Measurements from ENCODE around the gene ATAT1. TPM values are rescaled to one million over a fixed set of nuclear protein-coding genes. Genes with fewer than 3 reads are reported as not detected.

ATAT1 gene
- total and polyA plus RNA-seq, 9 of the 15 experiments (the other 6 are each of a cell fraction or from before 2014, with no cell fraction given): 0.65 to 5.8 (median 1.6) TPM

DNA sequence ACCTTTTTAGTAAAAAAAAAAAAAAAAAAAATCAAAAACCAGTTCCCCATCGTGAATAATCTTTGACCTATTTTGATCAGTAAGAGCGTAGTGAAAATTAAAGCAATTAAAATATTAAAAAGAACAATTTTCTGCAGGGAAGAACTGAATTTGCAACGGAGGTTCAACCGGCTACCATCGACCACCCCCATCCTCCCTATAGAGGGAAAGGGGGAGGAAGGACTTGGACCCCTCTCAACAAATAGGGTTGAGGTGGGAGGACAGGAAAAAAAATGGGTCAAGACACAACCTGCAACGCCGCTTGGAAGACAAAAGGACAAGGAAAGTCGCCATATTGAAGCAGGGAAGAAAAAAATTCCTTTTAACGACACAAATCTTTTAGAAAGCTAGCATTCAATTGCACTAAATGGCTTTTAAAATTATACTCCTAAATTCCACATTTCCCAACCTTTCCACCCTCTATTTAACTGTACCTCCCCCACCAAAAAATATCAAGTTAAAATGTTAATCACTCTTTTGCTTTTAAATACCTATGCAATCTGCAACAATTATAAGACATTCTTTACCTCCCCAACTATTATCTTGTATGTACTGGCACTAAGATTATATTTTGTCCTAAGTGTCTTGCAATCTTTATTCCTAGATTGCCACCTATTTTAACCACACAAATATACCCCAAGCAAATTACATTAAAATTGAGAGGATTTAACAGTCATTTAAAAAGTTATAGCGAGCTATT is 11.3 kb upstream of the ATAT1 start (continued):
- TF ChIP-seq YY1 (IDR thresholded peaks at IDR 0.05; ENCODE audit: borderline replicate concordance in 1 of 3, control insufficient read depth in 1 of 3, extremely low read depth in 1 of 3, insufficient read depth in 3 of 3, insufficient read length in 1 of 3, insufficient replicate concordance in 2 of 3, low read depth in 1 of 3, low read length in 2 of 3): peak in 1 of 3 experiments; percentile 88
- peak in 1 of 2 experiments; percentile 16; a peak in 1 of 4 replicates for TF ChIP-seq MAZ (CRISPR knock-in tag; conservative IDR thresholded peaks at IDR 0.05 in 1 of 2, IDR thresholded peaks at IDR 0.05 in 1 of 2)
- no peak for TF ChIP-seq USF1 (CRISPR knock-in tag; IDR thresholded peaks at IDR 0.05)
- peak; percentile 75; the same call in 1 of the 2 replicates for TF ChIP-seq ZFPM2 (CRISPR knock-in tag; IDR thresholded peaks at IDR 0.05)
- peak; percentile 77; the same call in 1 of the 2 replicates for TF ChIP-seq ZBTB17 (CRISPR knock-in tag; IDR thresholded peaks at IDR 0.05)
- no peak for TF ChIP-seq NEUROD1 (IDR thresholded peaks at IDR 0.05; ENCODE audit: borderline replicate concordance, low read depth, low read length, partially characterized antibody)
- TF ChIP-seq, protein P1, sequence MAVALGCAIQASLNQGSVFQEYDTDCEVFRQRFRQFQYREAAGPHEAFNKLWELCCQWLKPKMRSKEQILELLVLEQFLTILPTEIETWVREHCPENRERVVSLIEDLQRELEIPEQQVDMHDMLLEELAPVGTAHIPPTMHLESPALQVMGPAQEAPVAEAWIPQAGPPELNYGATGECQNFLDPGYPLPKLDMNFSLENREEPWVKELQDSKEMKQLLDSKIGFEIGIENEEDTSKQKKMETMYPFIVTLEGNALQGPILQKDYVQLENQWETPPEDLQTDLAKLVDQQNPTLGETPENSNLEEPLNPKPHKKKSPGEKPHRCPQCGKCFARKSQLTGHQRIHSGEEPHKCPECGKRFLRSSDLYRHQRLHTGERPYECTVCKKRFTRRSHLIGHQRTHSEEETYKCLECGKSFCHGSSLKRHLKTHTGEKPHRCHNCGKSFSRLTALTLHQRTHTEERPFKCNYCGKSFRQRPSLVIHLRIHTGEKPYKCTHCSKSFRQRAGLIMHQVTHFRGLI (CRISPR knock-in tag; IDR thresholded peaks at IDR 0.05): no peak
- TF ChIP-seq, protein P2, sequence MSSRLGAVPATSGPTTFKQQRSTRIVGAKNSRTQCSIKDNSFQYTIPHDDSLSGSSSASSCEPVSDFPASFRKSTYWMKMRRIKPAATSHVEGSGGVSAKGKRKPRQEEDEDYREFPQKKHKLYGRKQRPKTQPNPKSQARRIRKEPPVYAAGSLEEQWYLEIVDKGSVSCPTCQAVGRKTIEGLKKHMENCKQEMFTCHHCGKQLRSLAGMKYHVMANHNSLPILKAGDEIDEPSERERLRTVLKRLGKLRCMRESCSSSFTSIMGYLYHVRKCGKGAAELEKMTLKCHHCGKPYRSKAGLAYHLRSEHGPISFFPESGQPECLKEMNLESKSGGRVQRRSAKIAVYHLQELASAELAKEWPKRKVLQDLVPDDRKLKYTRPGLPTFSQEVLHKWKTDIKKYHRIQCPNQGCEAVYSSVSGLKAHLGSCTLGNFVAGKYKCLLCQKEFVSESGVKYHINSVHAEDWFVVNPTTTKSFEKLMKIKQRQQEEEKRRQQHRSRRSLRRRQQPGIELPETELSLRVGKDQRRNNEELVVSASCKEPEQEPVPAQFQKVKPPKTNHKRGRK (tag; IDR thresholded peaks at IDR 0.05): peak; percentile 42
- TF ChIP-seq, protein P3, sequence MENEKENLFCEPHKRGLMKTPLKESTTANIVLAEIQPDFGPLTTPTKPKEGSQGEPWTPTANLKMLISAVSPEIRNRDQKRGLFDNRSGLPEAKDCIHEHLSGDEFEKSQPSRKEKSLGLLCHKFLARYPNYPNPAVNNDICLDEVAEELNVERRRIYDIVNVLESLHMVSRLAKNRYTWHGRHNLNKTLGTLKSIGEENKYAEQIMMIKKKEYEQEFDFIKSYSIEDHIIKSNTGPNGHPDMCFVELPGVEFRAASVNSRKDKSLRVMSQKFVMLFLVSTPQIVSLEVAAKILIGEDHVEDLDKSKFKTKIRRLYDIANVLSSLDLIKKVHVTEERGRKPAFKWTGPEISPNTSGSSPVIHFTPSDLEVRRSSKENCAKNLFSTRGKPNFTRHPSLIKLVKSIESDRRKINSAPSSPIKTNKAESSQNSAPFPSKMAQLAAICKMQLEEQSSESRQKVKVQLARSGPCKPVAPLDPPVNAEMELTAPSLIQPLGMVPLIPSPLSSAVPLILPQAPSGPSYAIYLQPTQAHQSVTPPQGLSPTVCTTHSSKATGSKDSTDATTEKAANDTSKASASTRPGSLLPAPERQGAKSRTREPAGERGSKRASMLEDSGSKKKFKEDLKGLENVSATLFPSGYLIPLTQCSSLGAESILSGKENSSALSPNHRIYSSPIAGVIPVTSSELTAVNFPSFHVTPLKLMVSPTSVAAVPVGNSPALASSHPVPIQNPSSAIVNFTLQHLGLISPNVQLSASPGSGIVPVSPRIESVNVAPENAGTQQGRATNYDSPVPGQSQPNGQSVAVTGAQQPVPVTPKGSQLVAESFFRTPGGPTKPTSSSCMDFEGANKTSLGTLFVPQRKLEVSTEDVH (IDR thresholded peaks at IDR 0.05; ENCODE audit: low read depth, partially characterized antibody): peak; percentile 36
- 0 out of 2 replicates have a peak, but pooled peaks have one; percentile 21 for TF ChIP-seq HLTF (IDR thresholded peaks at IDR 0.05)
- TF ChIP-seq PHF8 (IDR thresholded peaks at IDR 0.05; ENCODE audit: borderline replicate concordance, low read length): 0 out of 2 replicates have a peak, but pooled peaks have one; percentile 10

All from K562 (cell line).